AG09319 (cell line): ENCODE results near the gene SPATS2L.

Experiments used
- DNase-seq: peaks from one replicate; pipeline ENCODE4 v3.0.0-alpha.2; 2010; ENCODE audit warnings: low read depth; ENCODE audit errors: extremely low read depth
- CTCF ChIP-seq: IDR thresholded peaks from 2 replicates; pipeline ENCODE4 v1.5.1; 2011; ENCODE audit warnings: low read depth, mild to moderate bottlenecking, inconsistent platforms, low read length, moderate library complexity

The SPATS2L gene

GRCh38 chr2:200264631-200265030, 41.9 kb upstream of the SPATS2L start:
- no peak for TF ChIP-seq CTCF
- DNase-seq = no peak

GRCh38 chr2:200266406-200266805, 40.1 kb upstream of the SPATS2L start:
- no peak for TF ChIP-seq CTCF
- no peak for DNase-seq

- TF ChIP-seq CTCF = no peak
- no peak for DNase-seq
Measured at GRCh38 chr2:200267350-200267749, 39.1 kb upstream of the SPATS2L start.

GRCh38 chr2:200270732-200271131, 35.8 kb upstream of the SPATS2L start:
- DNase-seq = no peak
- no peak for TF ChIP-seq CTCF

GRCh38 chr2:200272320-200272719, 34.2 kb upstream of the SPATS2L start:
- no peak for DNase-seq

DNA sequence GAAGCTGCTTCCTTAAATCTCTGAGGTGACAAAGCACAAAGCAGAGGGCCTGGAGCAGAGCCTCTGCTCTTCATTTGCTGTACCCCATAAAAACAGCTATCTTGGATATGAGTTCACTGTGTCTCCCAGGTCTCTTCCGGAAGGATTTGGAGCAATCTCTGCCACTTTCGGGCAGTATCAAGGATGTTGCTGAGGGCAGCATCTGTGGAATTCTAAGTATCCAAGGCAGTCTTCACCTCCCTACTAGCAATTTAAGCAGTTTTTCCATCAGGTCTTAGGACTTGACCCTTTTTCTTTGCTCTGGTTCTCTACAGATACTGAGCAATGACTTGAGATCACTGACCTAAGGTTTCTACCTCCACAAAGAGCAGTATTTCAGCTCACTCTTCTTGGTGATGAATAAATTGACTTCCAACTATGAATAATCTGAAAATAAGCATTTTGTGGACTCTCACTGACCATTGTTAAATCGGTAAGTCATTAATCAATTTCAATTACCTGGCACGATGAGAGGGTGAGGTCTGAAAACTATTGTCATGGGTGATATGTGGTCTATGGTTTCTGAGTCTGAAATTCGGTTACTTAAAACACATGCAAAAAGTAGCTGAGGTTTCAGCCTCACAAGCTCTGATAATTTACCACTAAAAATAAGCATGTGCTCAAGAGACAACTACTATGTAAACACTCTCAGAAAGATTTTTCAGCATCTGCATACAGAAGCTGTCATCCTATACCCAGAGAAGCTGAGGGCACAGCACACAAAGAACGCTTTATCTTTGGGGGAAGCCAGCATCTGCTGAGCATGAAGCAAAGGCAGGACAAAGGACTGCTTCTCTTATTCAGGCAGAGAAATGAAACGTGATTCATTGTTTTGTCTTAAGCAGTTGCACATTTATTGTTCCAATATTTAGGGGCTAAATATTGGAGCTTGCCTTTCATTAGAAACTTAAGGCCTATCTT, 32.1 kb upstream of the SPATS2L start:
- DNase-seq = no peak
- no peak for TF ChIP-seq CTCF

More at GRCh38 chr2:200272320-200272719, 34.2 kb upstream of the SPATS2L start:
- no peak for TF ChIP-seq CTCF

DNA sequence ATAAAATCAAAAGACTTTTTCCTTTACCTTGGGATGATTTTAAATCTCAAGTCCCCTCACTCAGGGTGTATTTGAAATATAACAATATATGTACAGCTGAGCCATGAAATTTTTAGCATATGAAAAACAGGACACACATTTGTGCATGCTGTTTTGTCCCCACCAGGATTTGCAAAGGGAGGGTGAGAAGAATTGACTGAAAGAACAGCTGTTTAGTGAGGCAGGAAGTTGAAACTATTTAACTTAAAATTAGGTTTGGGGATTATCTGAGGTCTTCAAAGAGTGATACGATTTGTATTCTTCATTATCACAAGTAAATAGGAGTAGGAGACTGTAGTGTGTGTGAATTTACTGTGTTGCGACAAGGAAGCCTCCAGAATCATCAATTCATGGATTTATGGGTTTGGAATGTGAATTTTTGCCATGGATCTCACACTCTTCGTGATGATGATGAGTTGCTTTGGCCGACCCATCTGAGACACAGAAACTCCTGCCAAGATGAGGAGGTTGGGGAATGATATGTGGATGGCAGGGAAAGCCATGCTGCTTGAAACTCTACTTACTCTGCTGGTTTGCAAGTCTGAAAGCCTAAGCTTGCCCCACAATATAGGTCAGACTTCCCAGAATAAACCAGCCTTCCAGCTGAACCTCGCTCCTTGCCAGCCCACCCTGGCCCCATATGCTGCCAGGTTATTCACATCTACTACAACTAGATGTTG, 31.0 kb upstream of the SPATS2L start:
- DNase-seq = no peak
- no peak for TF ChIP-seq CTCF
